ENCODE data around the gene PATZ1. TPM values are rescaled to one million over a fixed set of nuclear protein-coding genes. Genes with fewer than 3 reads are reported as not detected.

The PATZ1 gene
- total RNA-seq, 1 experiment from 2014 or later = 60.5 TPM

- TF ChIP-seq FOXJ3 (CRISPR knock-in tag; IDR thresholded peaks at IDR 0.05; ENCODE audit: borderline replicate concordance) (no peak), CREB1 (CRISPR knock-in tag; IDR thresholded peaks at IDR 0.05) (no peak), AFF4 (CRISPR knock-in tag; IDR thresholded peaks at IDR 0.05; ENCODE audit: borderline replicate concordance) (no peak)
Observed at GRCh38 chr22:31329029-31329428, 17.1 kb downstream of the PATZ1 start (continued).

GRCh38 chr22:31328544-31328960, 17.6 kb downstream of the PATZ1 start:
- H3K9me3 Mint-ChIP-seq = no peaks in the 10 kb centered on the region
- ATAC-seq = no peak
- no peaks in the 10 kb centered on the region for H3K27me3 Mint-ChIP-seq (ENCODE audit: low read depth)
- H3K4me1 Mint-ChIP-seq = no peaks in the 10 kb centered on the region
- no peak overlapping the region for H3K4me3 Mint-ChIP-seq
- ChIA-PET CTCF (interaction anchor here (0.8 kb wide), 1 partner anchor 56 kb away, joined by 3 read pairs; no protein-coding TSS in a partner anchor), POLR2A (interaction anchor here (0.6 to 1.7 kb wide), 2 partner anchors 18 to 552 kb away, joined by 3 to 4 read pairs; partner anchors contain the start of gene PATZ1)
- no peak for DNase-seq (ENCODE audit: low spot score)
- H3K36me3 Mint-ChIP-seq = peaks cover 79% of the 10 kb centered on the region
- no peak overlapping the region for H3K27ac Mint-ChIP-seq
- TF ChIP-seq ESRRA (CRISPR knock-in tag; IDR thresholded peaks at IDR 0.05; ENCODE audit: borderline replicate concordance) (no peak), TEAD4 (CRISPR knock-in tag; IDR thresholded peaks at IDR 0.05) (no peak), NFYB (CRISPR knock-in tag; conservative IDR thresholded peaks at IDR 0.05; ENCODE audit: low read depth) (no peak), HMGA2 (CRISPR knock-in tag; IDR thresholded peaks at IDR 0.05) (no peak), PRRX2 (CRISPR knock-in tag; IDR thresholded peaks at IDR 0.05) (no peak), E2F1 (CRISPR knock-in tag; IDR thresholded peaks at IDR 0.05) (no peak), MLX (CRISPR knock-in tag; IDR thresholded peaks at IDR 0.05) (no peak), RELA (CRISPR knock-in tag; IDR thresholded peaks at IDR 0.05; ENCODE audit: borderline replicate concordance) (no peak), E2F4 (CRISPR knock-in tag; IDR thresholded peaks at IDR 0.05; ENCODE audit: borderline replicate concordance, low read depth) (no peak)

GRCh38 chr22:31327806-31328543, 18.2 kb downstream of the PATZ1 start:
- Mint-ChIP-seq H3K4me1 (no peaks in the 10 kb centered on the region), H3K9me3 (no peaks in the 10 kb centered on the region), H3K4me3 (no peak overlapping the region), H3K27ac (no peak overlapping the region; the same call in 1 of the 2 replicates), H3K36me3 (peaks cover 73% of the 10 kb centered on the region), H3K27me3 (ENCODE audit: low read depth) (no peaks in the 10 kb centered on the region)
- DNase-seq (ENCODE audit: low spot score) = no peak
- CTCF ChIA-PET = interaction anchor here (0.8 to 1.6 kb wide), 3 partner anchors 14 to 55 kb away, joined by 3 to 8 read pairs (median 3); partner anchors contain the start of gene PIK3IP1
- no peak for ATAC-seq
- POLR2A ChIA-PET = interaction anchor here (0.6 to 1.7 kb wide), 2 partner anchors 19 to 553 kb away, joined by 3 to 4 read pairs; partner anchors contain the start of gene PATZ1
- TF ChIP-seq SMAD4 (CRISPR knock-in tag; IDR thresholded peaks at IDR 0.05) = no peak
- no peak for TF ChIP-seq ATF6 (CRISPR knock-in tag; IDR thresholded peaks at IDR 0.05)
- no peak for TF ChIP-seq ZBTB43 (CRISPR knock-in tag; IDR thresholded peaks at IDR 0.05)
- TF ChIP-seq CTCF (IDR thresholded peaks at IDR 0.05) = no peak
- no peak for TF ChIP-seq GRHL2 (CRISPR knock-in tag; IDR thresholded peaks at IDR 0.05; ENCODE audit: insufficient replicate concordance, severe bottlenecking)
- no peak for TF ChIP-seq MLX (CRISPR knock-in tag; IDR thresholded peaks at IDR 0.05)

Measured in WTC11 (cell line).